ENCODE data around the gene PRLR.

The PRLR gene

GRCh38 chr5:35158204-35158603, 72.1 kb downstream of the PRLR start:
- Mint-ChIP-seq H3K9me3 (no peaks in the 10 kb centered on the region), H3K27ac (no peak overlapping the region), H3K27me3 (no peaks in the 10 kb centered on the region), H3K36me3 (ENCODE audit: low read depth) (no peaks in the 10 kb centered on the region), H3K4me3 (no peak overlapping the region), H3K4me1 (ENCODE audit: low read depth) (peaks cover 6% of the 10 kb centered on the region)
- intact Hi-C loops (cut with micrococcal nuclease), result no loop called here

DNA sequence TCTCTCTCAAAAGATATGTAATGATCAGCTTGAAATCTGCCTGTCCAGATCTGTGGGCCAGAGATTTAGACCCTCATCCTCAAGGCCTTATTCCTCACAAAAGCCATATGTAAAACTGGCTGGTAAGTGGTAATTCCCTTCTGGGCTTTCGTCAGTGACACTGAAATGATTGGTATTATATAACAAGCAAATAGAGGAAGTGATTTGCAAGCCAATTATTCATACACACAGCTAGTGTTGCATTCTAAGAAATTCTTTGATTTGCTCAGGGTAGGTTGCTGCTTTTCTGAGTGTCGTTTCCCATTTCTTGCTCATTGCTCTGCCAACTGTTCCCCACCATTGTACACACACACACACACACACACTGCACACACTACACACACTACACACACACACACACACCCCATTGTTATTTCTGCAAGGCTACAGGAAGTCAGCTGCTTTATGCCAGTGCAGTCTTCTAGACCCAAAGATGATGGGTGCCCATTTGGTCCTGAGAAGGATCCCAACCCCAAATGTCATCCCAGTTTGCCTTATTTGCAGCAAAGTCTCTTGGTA, 76.8 kb downstream of the PRLR start:
- intact Hi-C loops (cut with micrococcal nuclease), result no loop called here
- no peak overlapping the region for H3K27ac Mint-ChIP-seq
- H3K4me3 Mint-ChIP-seq, result no peak overlapping the region
- no peaks in the 10 kb centered on the region for H3K27me3 Mint-ChIP-seq
- H3K36me3 Mint-ChIP-seq (ENCODE audit: low read depth), result no peaks in the 10 kb centered on the region
- H3K4me1 Mint-ChIP-seq (ENCODE audit: low read depth), result peaks cover 7% of the 10 kb centered on the region
- no peaks in the 10 kb centered on the region for H3K9me3 Mint-ChIP-seq

- peaks cover 7% of the 10 kb centered on the region for H3K4me1 Mint-ChIP-seq (ENCODE audit: low read depth)
- H3K9me3 Mint-ChIP-seq, result no peaks in the 10 kb centered on the region
- H3K4me3 Mint-ChIP-seq, result no peak overlapping the region
- no peaks in the 10 kb centered on the region for H3K36me3 Mint-ChIP-seq (ENCODE audit: low read depth)
- intact Hi-C loops (cut with micrococcal nuclease), result no loop called here
- H3K27me3 Mint-ChIP-seq, result no peaks in the 10 kb centered on the region
- no peak overlapping the region for H3K27ac Mint-ChIP-seq
Observed at GRCh38 chr5:35152733-35153132, 77.6 kb downstream of the PRLR start.

DNA sequence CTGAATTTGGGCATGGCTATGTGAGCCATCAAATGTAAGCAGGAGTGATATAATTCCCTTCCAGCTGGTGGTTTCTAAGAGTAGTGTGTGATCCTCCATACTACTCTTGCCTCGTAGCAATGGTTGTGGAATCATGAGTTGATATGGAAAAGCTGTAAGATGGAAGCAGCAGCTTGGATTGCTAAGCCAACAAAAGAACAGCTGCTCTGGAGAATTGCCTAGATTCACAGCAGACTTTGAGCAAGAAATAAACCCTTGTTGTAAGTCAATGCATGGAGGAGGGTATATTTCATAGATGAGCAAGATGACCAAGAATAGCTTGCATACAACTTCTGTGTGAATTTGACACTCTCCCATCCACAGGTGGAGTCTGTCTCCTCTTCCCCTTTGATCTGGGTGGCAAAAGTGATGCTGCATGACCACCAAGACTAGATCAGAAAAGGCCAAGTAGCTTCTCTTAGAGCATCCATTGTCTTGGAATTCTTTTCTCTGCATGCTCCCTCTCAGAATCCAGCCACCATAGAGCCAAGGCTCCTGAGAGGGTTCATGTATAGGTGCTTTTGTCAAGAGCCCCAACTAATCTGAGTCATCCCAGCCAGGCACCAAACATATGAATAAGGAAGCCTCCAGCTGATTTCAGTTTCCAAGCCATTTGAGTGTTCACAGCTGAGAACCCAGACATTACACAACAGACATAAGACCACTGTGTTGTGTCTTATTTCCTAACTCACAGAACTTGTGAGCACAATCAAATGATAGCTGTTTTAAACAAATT, 79.0 kb downstream of the PRLR start:
- Mint-ChIP-seq H3K9me3 (no peaks in the 10 kb centered on the region), H3K4me1 (ENCODE audit: low read depth) (peaks cover 7% of the 10 kb centered on the region), H3K36me3 (ENCODE audit: low read depth) (no peaks in the 10 kb centered on the region), H3K27me3 (no peaks in the 10 kb centered on the region), H3K27ac (no peak overlapping the region), H3K4me3 (no peak overlapping the region)
- intact Hi-C loops (cut with micrococcal nuclease), result no loop called here

GRCh38 chr5:35149041-35149440, 81.2 kb downstream of the PRLR start:
- H3K27me3 Mint-ChIP-seq, result no peaks in the 10 kb centered on the region
- intact Hi-C loops (cut with micrococcal nuclease), result no loop called here
- H3K36me3 Mint-ChIP-seq (ENCODE audit: low read depth), result no peaks in the 10 kb centered on the region
- no peak overlapping the region for H3K27ac Mint-ChIP-seq
- no peaks in the 10 kb centered on the region for H3K9me3 Mint-ChIP-seq
- H3K4me1 Mint-ChIP-seq (ENCODE audit: low read depth), result peaks cover 7% of the 10 kb centered on the region
- H3K4me3 Mint-ChIP-seq, result no peak overlapping the region

DNA sequence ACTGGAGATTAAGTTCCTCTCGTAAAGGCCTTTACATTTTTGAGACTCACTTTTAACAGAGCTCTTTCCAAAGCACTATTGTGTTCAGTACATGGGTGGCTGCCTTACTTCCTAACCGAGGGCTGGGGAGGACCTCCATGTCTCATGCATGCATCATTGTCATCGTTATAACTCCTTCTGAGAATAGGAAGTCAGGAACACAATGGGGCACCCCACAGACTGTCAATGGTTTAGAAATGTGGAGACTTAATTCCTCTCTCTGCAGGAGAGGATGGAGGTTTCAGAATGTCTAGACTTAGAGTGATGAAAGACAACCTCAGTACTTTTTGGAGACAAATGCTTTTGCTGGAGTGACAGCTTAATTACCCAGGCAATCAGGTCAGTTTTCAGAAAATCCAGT, 83.9 kb downstream of the PRLR start:
- intact Hi-C loops (cut with micrococcal nuclease), result no loop called here
- Mint-ChIP-seq H3K36me3 (ENCODE audit: low read depth) (no peaks in the 10 kb centered on the region), H3K4me3 (no peak overlapping the region), H3K4me1 (ENCODE audit: low read depth) (no peaks in the 10 kb centered on the region), H3K9me3 (no peaks in the 10 kb centered on the region), H3K27me3 (no peaks in the 10 kb centered on the region), H3K27ac (no peak overlapping the region)

DNA sequence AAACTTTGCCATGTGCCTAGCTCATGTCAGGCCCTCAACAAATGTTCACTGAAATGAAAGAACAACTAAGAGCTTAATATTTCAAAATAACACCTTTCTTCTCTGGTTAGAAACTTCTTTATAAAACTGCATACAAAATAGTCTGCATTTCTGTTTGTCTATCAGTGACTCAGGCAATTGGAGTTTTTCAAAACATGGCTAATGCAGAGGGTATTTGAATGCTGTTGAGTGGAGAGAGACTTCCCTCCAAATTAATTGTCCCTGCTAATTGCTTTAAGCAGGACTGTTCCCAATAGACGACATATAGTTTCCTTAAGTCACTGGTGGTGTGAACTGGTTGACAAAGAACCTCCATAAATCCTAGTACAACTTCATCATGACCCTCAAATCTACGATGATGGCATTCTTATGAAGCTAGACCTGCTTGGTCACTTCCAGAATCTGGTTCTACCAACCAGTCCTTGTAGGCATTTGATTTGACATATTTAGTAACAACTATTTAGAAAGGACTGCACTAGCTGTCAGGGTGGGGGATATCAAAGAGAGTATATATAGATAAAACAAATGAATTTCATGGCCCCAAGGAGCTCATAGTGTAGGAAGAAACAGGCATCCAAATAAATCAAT, 84.5 kb downstream of the PRLR start:
- Mint-ChIP-seq H3K27ac (no peak overlapping the region), H3K36me3 (ENCODE audit: low read depth) (no peaks in the 10 kb centered on the region), H3K4me1 (ENCODE audit: low read depth) (no peaks in the 10 kb centered on the region), H3K27me3 (no peaks in the 10 kb centered on the region), H3K4me3 (no peak overlapping the region), H3K9me3 (no peaks in the 10 kb centered on the region)
- intact Hi-C loops (cut with micrococcal nuclease), result no loop called here

GRCh38 chr5:35145012-35145411, 85.3 kb downstream of the PRLR start:
- Mint-ChIP-seq H3K4me1 (ENCODE audit: low read depth) (no peaks in the 10 kb centered on the region), H3K36me3 (ENCODE audit: low read depth) (no peaks in the 10 kb centered on the region), H3K27me3 (no peaks in the 10 kb centered on the region), H3K4me3 (no peak overlapping the region), H3K27ac (no peak overlapping the region), H3K9me3 (no peaks in the 10 kb centered on the region)
- intact Hi-C loops (cut with micrococcal nuclease), result no loop called here

- H3K9me3 Mint-ChIP-seq, result no peaks in the 10 kb centered on the region
- H3K36me3 Mint-ChIP-seq (ENCODE audit: low read depth), result no peaks in the 10 kb centered on the region
- H3K4me3 Mint-ChIP-seq, result no peak overlapping the region
- H3K27ac Mint-ChIP-seq, result no peak overlapping the region
- intact Hi-C loops (cut with micrococcal nuclease), result no loop called here
- no peaks in the 10 kb centered on the region for H3K4me1 Mint-ChIP-seq (ENCODE audit: low read depth)
- no peaks in the 10 kb centered on the region for H3K27me3 Mint-ChIP-seq
Observed at GRCh38 chr5:35143841-35144240, 86.4 kb downstream of the PRLR start.

DNA sequence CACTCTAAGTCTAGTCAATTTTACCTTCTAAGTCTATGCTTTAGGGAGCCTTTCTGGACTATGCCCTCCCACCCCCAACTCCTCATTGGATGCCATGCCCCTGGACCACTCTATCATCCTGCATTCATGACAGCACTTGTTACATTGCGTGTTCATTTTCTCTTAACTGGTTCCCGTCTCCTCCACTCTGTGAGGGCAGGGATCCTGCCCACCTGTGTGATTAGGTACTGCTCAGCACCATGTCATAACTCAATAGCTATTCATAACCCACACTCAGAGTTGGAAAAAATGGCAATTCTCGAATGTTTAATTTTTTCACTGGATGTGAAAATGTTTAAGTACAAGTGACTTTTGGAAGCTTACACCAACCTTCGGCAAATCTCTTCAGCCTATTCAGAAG, 88.5 kb downstream of the PRLR start:
- Mint-ChIP-seq H3K9me3 (no peaks in the 10 kb centered on the region), H3K27ac (no peak overlapping the region), H3K36me3 (ENCODE audit: low read depth) (no peaks in the 10 kb centered on the region), H3K4me3 (no peak overlapping the region), H3K27me3 (no peaks in the 10 kb centered on the region), H3K4me1 (ENCODE audit: low read depth) (peaks cover under 1% of the 10 kb centered on the region)
- intact Hi-C loops (cut with micrococcal nuclease), result no loop called here

- intact Hi-C loops (cut with micrococcal nuclease), result no loop called here
- Mint-ChIP-seq H3K4me3 (no peak overlapping the region), H3K27me3 (no peaks in the 10 kb centered on the region), H3K27ac (no peak overlapping the region), H3K4me1 (ENCODE audit: low read depth) (peaks cover 13% of the 10 kb centered on the region), H3K36me3 (ENCODE audit: low read depth) (no peaks in the 10 kb centered on the region), H3K9me3 (no peaks in the 10 kb centered on the region)
Observed at GRCh38 chr5:35138232-35138631, 92.1 kb downstream of the PRLR start.

- Mint-ChIP-seq H3K4me1 (ENCODE audit: low read depth) (peaks cover 13% of the 10 kb centered on the region), H3K27ac (no peak overlapping the region), H3K9me3 (no peaks in the 10 kb centered on the region), H3K27me3 (no peaks in the 10 kb centered on the region), H3K4me3 (no peak overlapping the region), H3K36me3 (ENCODE audit: low read depth) (no peaks in the 10 kb centered on the region)
- intact Hi-C loops (cut with micrococcal nuclease), result no loop called here
Observed at GRCh38 chr5:35136386-35136785, 93.9 kb downstream of the PRLR start.

DNA sequence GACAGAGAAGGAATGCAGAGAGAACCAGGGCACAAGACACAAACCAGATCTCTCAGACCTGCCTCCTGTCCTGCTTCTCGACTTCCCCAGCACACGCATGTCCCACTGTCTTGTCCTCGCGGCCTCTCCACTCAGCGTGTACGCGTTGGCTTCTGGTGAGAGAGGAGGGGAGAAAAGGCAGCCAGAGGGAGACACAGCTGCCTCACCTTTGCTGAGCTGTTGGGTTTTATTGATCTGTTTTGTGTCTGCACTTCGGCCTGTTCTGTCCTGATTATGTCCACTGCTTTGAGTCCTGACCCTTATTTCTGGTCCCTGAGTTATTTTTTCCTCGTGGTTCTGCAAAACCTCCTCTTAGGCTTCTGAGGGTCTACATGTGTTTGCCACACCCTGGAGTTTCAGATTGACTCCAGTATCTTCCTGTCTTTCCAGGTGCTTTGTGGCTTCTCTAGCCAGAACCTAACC, 95.0 kb downstream of the PRLR start:
- H3K27ac Mint-ChIP-seq, result no peak overlapping the region
- intact Hi-C loops (cut with micrococcal nuclease), result no loop called here
- no peaks in the 10 kb centered on the region for H3K36me3 Mint-ChIP-seq (ENCODE audit: low read depth)
- no peaks in the 10 kb centered on the region for H3K27me3 Mint-ChIP-seq
- no peak overlapping the region for H3K4me3 Mint-ChIP-seq
- no peaks in the 10 kb centered on the region for H3K9me3 Mint-ChIP-seq
- peaks cover 18% of the 10 kb centered on the region for H3K4me1 Mint-ChIP-seq (ENCODE audit: low read depth)

GRCh38 chr5:35134278-35135030, 95.8 kb downstream of the PRLR start:
- intact Hi-C loops (cut with micrococcal nuclease), result no loop called here
- no peak overlapping the region for H3K4me3 Mint-ChIP-seq

More at GRCh38 chr5:35134278-35135030, 95.8 kb downstream of the PRLR start:
- no peaks in the 10 kb centered on the region for H3K9me3 Mint-ChIP-seq
- H3K4me1 Mint-ChIP-seq (ENCODE audit: low read depth), result peaks cover 26% of the 10 kb centered on the region
- no peaks in the 10 kb centered on the region for H3K27me3 Mint-ChIP-seq
- H3K36me3 Mint-ChIP-seq (ENCODE audit: low read depth), result no peaks in the 10 kb centered on the region
- H3K27ac Mint-ChIP-seq, result no peak overlapping the region

All from dendritic cell treated with granulocyte-macrophage colony-stimulating factor and Interleukin-4, amounts not matched to agents 40 ng/mL and 50 ng/mL, for 4 days (primary cell).